Liver (tissue), 9 donors: ENCODE measurements around the gene GRIPAP1. TPM values are rescaled to one million over a fixed set of nuclear protein-coding genes. Genes with fewer than 3 reads are reported as not detected.

Experiments used
- DNase-seq: peaks from one replicate; pipeline ENCODE4 v3.0.0-alpha.2; 2017; ENCODE audit warnings: low spot score
- H3K27ac ChIP-seq, 2 donors: one replicate each; pipeline ENCODE4 v1.7.0; 2013; ENCODE audit warnings: inconsistent platforms in 2 of 2, low read length in 2 of 2, control low read depth in 1 of 2, low read depth in 1 of 2, mild to moderate bottlenecking in 1 of 2
- H3K27me3 ChIP-seq, 4 donors: one replicate each; pipeline versions ENCODE4 v1.6.1 to v1.7.0; 2013; ENCODE audit warnings: low read length in 3 of 4, inconsistent platforms in 1 of 4, mild to moderate bottlenecking in 1 of 4, moderate library complexity in 1 of 4; ENCODE audit not compliant: control insufficient read depth in 4 of 4, insufficient read depth in 4 of 4
- H3K36me3 ChIP-seq, 4 donors: one replicate each; pipeline versions ENCODE4 v1.6.1 to v1.7.0; 2013; ENCODE audit warnings: low read length in 3 of 4, mild to moderate bottlenecking in 3 of 4, low read depth in 1 of 4, moderate library complexity in 1 of 4; ENCODE audit not compliant: control insufficient read depth in 4 of 4, insufficient read depth in 3 of 4
- H3K4me1 ChIP-seq, 4 donors: one replicate each; pipeline versions ENCODE4 v1.6.1 to v1.7.0; 2013; ENCODE audit warnings: low read length in 3 of 4, mild to moderate bottlenecking in 3 of 4, moderate library complexity in 1 of 4; ENCODE audit not compliant: control insufficient read depth in 4 of 4, insufficient read depth in 4 of 4
- H3K4me3 ChIP-seq, 3 donors: one replicate each; pipeline versions ENCODE4 v1.6.1 to v1.7.0; 2013; ENCODE audit warnings: low read length in 3 of 3, control low read depth in 1 of 3, low read depth in 1 of 3, mild to moderate bottlenecking in 1 of 3
- H3K9ac ChIP-seq, 2 donors: one replicate each; pipeline ENCODE4 v1.7.0; 2013; ENCODE audit warnings: low read length in 2 of 2, mild to moderate bottlenecking in 2 of 2, moderate library complexity in 2 of 2, control low read depth in 1 of 2, low read depth in 1 of 2
- H3K9me3 ChIP-seq, 4 donors: one replicate each; pipeline versions ENCODE4 v1.6.1 to v1.7.0; 2013; ENCODE audit warnings: low read length in 3 of 4; ENCODE audit not compliant: control insufficient read depth in 4 of 4
- CTCF ChIP-seq: fragments of 150-350 bp; IDR thresholded peaks from 2 replicates; pipeline ENCODE4 v1.5.1; 2017; ENCODE audit warnings: improper control_type of control experiment, low read depth, low read length; ENCODE audit not compliant: missing input control
- EGR1 ChIP-seq, 2 donors: IDR thresholded peaks; 2 replicates each; pipeline ENCODE4 v1.6.1; 2016 to 2018; ENCODE audit warnings: antibody characterized with exemption in 2 of 2, low read depth in 2 of 2
- FOXA2 ChIP-seq: IDR thresholded peaks from 2 replicates; pipeline ENCODE4 v1.6.1; 2016; ENCODE audit warnings: antibody characterized with exemption
- GABPA ChIP-seq, 2 donors: IDR thresholded peaks in 1 of 2; conservative IDR thresholded peaks in 1 of 2; 2 replicates each; pipeline ENCODE4 v1.6.1; 2016; ENCODE audit warnings: antibody characterized with exemption in 2 of 2, mild to moderate bottlenecking in 1 of 2, moderate library complexity in 1 of 2
- HNF4A ChIP-seq, 2 donors: conservative IDR thresholded peaks; 2 replicates each; pipeline ENCODE4 v1.6.1; 2016; ENCODE audit warnings: antibody characterized with exemption in 2 of 2, mild to moderate bottlenecking in 2 of 2
- HNF4G ChIP-seq: IDR thresholded peaks from 2 replicates; pipeline ENCODE4 v1.6.1; 2016; ENCODE audit warnings: antibody characterized with exemption
- MAX ChIP-seq: IDR thresholded peaks from 2 replicates; pipeline ENCODE4 v1.6.1; 2016; ENCODE audit warnings: antibody characterized with exemption
- NR2F2 ChIP-seq: IDR thresholded peaks from 2 replicates; pipeline ENCODE4 v1.6.1; 2016; ENCODE audit warnings: antibody characterized with exemption
- RAD21 ChIP-seq, 2 donors: IDR thresholded peaks; 2 replicates each; pipeline ENCODE4 v1.6.1; 2016; ENCODE audit warnings: antibody characterized with exemption in 2 of 2, mild to moderate bottlenecking in 2 of 2
- REST ChIP-seq: IDR thresholded peaks from 2 replicates; pipeline ENCODE4 v1.6.1; 2016; ENCODE audit warnings: antibody characterized with exemption, mild to moderate bottlenecking
- RXRA ChIP-seq, 2 donors: IDR thresholded peaks; 2 replicates each; pipeline ENCODE4 v1.6.1; 2017 to 2018; ENCODE audit warnings: antibody characterized with exemption in 2 of 2, mild to moderate bottlenecking in 1 of 2
- SP1 ChIP-seq: IDR thresholded peaks from 2 replicates; pipeline ENCODE4 v1.6.1; 2018; ENCODE audit warnings: antibody characterized with exemption, mild to moderate bottlenecking
- TAF1 ChIP-seq: conservative IDR thresholded peaks from 2 replicates; pipeline ENCODE4 v1.6.1; 2016; ENCODE audit warnings: antibody characterized with exemption, mild to moderate bottlenecking
- YY1 ChIP-seq: IDR thresholded peaks from 2 replicates; pipeline ENCODE4 v1.6.1; 2016; ENCODE audit warnings: antibody characterized with exemption, mild to moderate bottlenecking
- WGBS: extraction: QIAGEN DNeasy Blood & Tissue Kit; methylation state at CpG from one replicate; pipeline ENCODE4 v1.1.7; 2013; 5-methylcytosine and 5-hydroxymethylcytosine counted together
- polyA plus RNA-seq, 2 donors: library from polyadenylated mRNA; stranded (reverse) in 1 of 2; unstranded in 1 of 2; fragments of 200-250 nt in 1 of 2; fragments of >200 nt in 1 of 2; fragmentation: Nextera tagmentation in 1 of 2; extraction: Ambion mirVana in 1 of 2; gene quantifications; one replicate each; pipeline versions ENCODE4 v1.2.1 to v1.2.3, GENCODE V29; 2013 to 2015
- total RNA-seq, 2 donors: library from RNA; depleted of rRNA; stranded (reverse); fragments of >200 nt; gene quantifications; one replicate each; pipeline ENCODE4 v1.2.3, GENCODE V29; 2014
- donor health status: healthy.
- donor health status: healthy.
- donor health status: healthy.
- donor health status: healthy.
- donor health status: healthy.

The GRIPAP1 gene
- total and polyA plus RNA-seq, 4 donors: 14.1 to 21.3 (median 16.4) TPM

GRCh38 chrX:48957827-48958634 is 44.0 kb downstream of the GRIPAP1 start:
- TF ChIP-seq MAX (peak; percentile 15), SP1 (peak; percentile 67), YY1 (no peak), CTCF (peak; percentile 7), EGR1 (IDR thresholded peaks at IDR 0.05; ENCODE audit: low read depth in 2 of 2) (peak in 1 of 2 donors; percentile 37), REST (no peak), RXRA (IDR thresholded peaks at IDR 0.05) (peak; percentile 47 to 68), GABPA (IDR thresholded peaks at IDR 0.05 in 1 of 2, conservative IDR thresholded peaks at IDR 0.05 in 1 of 2) (peak; percentile 88 to 95)
- Histone ChIP-seq H3K27me3 (no peaks in the 10 kb centered on the region), H3K36me3 (peaks cover 0 to 9% (median 3%) of the 10 kb centered on the region in 4 donors), H3K9ac (peak overlapping the region; percentile 35 to 98), H3K4me1 (peaks cover 4 to 42% (median 30%) of the 10 kb centered on the region in 4 donors), H3K9me3 (no peaks in the 10 kb centered on the region), H3K27ac (peak overlapping the region; percentile 89 to 94), H3K4me3 (peak overlapping the region; percentile 49 to 80 (median 59))
- under 1% methylated on average over 66 of the region's 66 CpGs for WGBS
- DNase-seq: peak; percentile 90

GRCh38 chrX:48957477-48957826 is 44.6 kb downstream of the GRIPAP1 start, which contains the start of gene OTUD5:
Gene OTUD5, minus strand, starts transcription at chrX:48957607. Its CDS starts 37 bp downstream, at chrX:48957570.
- Histone ChIP-seq H3K27ac (peak within 1 kb of the TSS; percentile 89 to 94), H3K36me3 (peaks cover 0 to 9% (median 3%) of the 10 kb centered on the region in 4 donors), H3K27me3 (no peaks in the 10 kb centered on the region), H3K4me1 (peaks cover 4 to 45% (median 32%) of the 10 kb centered on the region in 4 donors), H3K9me3 (no peaks in the 10 kb centered on the region), H3K9ac (peak within 1 kb of the TSS; percentile 35 to 98), H3K4me3 (peak within 1 kb of the TSS; percentile 59 to 80 (median 71))
- no peak for TF ChIP-seq YY1
- no peak for TF ChIP-seq FOXA2
- TF ChIP-seq RAD21 (IDR thresholded peaks at IDR 0.05): no peak
- TF ChIP-seq MAX: no peak
- no peak for TF ChIP-seq EGR1 (IDR thresholded peaks at IDR 0.05; ENCODE audit: low read depth in 2 of 2)
- no peak for TF ChIP-seq RXRA (IDR thresholded peaks at IDR 0.05)
- TF ChIP-seq NR2F2: no peak
- no peak for TF ChIP-seq HNF4A (conservative IDR thresholded peaks at IDR 0.05)
- no peak for TF ChIP-seq SP1
- TF ChIP-seq CTCF: no peak
- TF ChIP-seq TAF1: no peak
- TF ChIP-seq HNF4G: no peak
- DNase-seq: no peak
- under 1% methylated on average over 53 of the region's 53 CpGs for WGBS
